Tibial nerve (tissue), 4 donors: ENCODE results near the gene HOXD9. TPM values are rescaled to one million over a fixed set of nuclear protein-coding genes. Genes with fewer than 3 reads are reported as not detected.

Experiments used
- DNase-seq, 2 donors: peaks; one replicate each; pipeline ENCODE4 v3.0.0-alpha.2; 2019; ENCODE audit warnings: low spot score in 2 of 2
- H3K27ac ChIP-seq, 4 donors: fragments of 200-600 bp; sonication (generic) in 3 of 4; one replicate each; pipeline ENCODE4 v1.5.1; 2017 to 2019; ENCODE audit warnings: mild to moderate bottlenecking in 1 of 4
- H3K27me3 ChIP-seq, 2 donors: fragments of 200-600 bp; sonication (generic) in 1 of 2; one replicate each; pipeline versions ENCODE4 v1.5.1 to v1.6.0; 2017 to 2019
- H3K36me3 ChIP-seq, 3 donors: fragments of 200-600 bp; sonication (generic); one replicate each; pipeline ENCODE4 v1.5.1; 2018 to 2019
- H3K4me1 ChIP-seq, 4 donors: fragments of 200-600 bp; sonication (generic) in 3 of 4; one replicate each; pipeline ENCODE4 v1.5.1; 2017 to 2019
- H3K4me3 ChIP-seq, 4 donors: fragments of 200-600 bp; sonication (generic) in 3 of 4; one replicate each; pipeline ENCODE4 v1.5.1; 2017 to 2019; ENCODE audit warnings: mild to moderate bottlenecking in 1 of 4, moderate library complexity in 1 of 4
- H3K9me3 ChIP-seq, 4 donors: fragments of 200-600 bp; sonication (generic) in 3 of 4; one replicate each; pipeline ENCODE4 v1.5.1; 2017 to 2019
- CTCF ChIP-seq, 5 experiments: fragments of 200-600 bp in 3 of 5; fragments of 450-650 bp in 2 of 5; sonication (generic) in 3 of 5; IDR thresholded peaks; one replicate each; pipeline ENCODE4 v1.5.1; 2016 to 2019; ENCODE audit warnings: antibody characterized with exemption in 5 of 5, mild to moderate bottlenecking in 3 of 5, moderate library complexity in 2 of 5
- EP300 ChIP-seq, 2 donors: sonication (generic); formaldehyde crosslinking; IDR thresholded peaks; one replicate each; pipeline ENCODE4 v1.6.1; 2017; ENCODE audit warnings: antibody characterized with exemption in 2 of 2, mild to moderate bottlenecking in 1 of 2
- POLR2A ChIP-seq, 2 donors: fragments of 450-650 bp; IDR thresholded peaks; one replicate each; pipeline ENCODE4 v1.6.1; 2017; ENCODE audit warnings: antibody characterized with exemption in 2 of 2, mild to moderate bottlenecking in 2 of 2, moderate library complexity in 2 of 2
- WGBS, 2 donors: methylation state at CpG; one replicate each; pipeline ENCODE4 v1.1.5; 2018; 5-methylcytosine and 5-hydroxymethylcytosine counted together
- total RNA-seq, 4 donors: library from RNA; depleted of rRNA; stranded (reverse); fragments of >200 nt; gene quantifications; one replicate each; pipeline ENCODE4 v1.1.0, GENCODE V29; 2016

HOXD9 gene
- total RNA-seq, 4 donors from 2014 or later: 1.9 to 9.4 (median 5.9) TPM

GRCh38 chr2:176155356-176156044, 33.0 kb downstream of the HOXD9 start:
- Histone ChIP-seq H3K4me1 (peaks cover 0 to 28% (median 9%) of the 10 kb centered on the region in 4 donors), H3K27me3 (peaks cover 1 to 92% of the 10 kb centered on the region in 2 donors), H3K36me3 (peaks cover 0 to 37% (median 0%) of the 10 kb centered on the region in 3 donors), H3K4me3 (no peak overlapping the region), H3K9me3 (no peaks in the 10 kb centered on the region), H3K27ac (no peak overlapping the region)
- DNase-seq: no peak
- TF ChIP-seq EP300 (IDR thresholded peaks at IDR 0.05) (no peak), CTCF (IDR thresholded peaks at IDR 0.05) (no peak), POLR2A (IDR thresholded peaks at IDR 0.05) (no peak)
- WGBS, 2 donors: 78 to 82% methylated on average over 6 of the region's 6 CpGs

GRCh38 chr2:176156301-176156806, 33.8 kb downstream of the HOXD9 start:
- no peak for DNase-seq
- H3K36me3 ChIP-seq: peaks cover 0 to 30% (median 0%) of the 10 kb centered on the region in 3 donors
- TF ChIP-seq EP300 (IDR thresholded peaks at IDR 0.05) (no peak), POLR2A (IDR thresholded peaks at IDR 0.05) (no peak), CTCF (IDR thresholded peaks at IDR 0.05) (no peak)
- H3K9me3 ChIP-seq: no peaks in the 10 kb centered on the region
- H3K27ac ChIP-seq: no peak overlapping the region
- H3K27me3 ChIP-seq: peaks cover 3 to 92% of the 10 kb centered on the region in 2 donors
- H3K4me1 ChIP-seq: peaks cover 0 to 34% (median 9%) of the 10 kb centered on the region in 4 donors
- 81 to 88% methylated on average over 8 of the region's 8 CpGs for WGBS, 2 donors
- no peak overlapping the region for H3K4me3 ChIP-seq

GRCh38 chr2:176156807-176157498, 34.4 kb downstream of the HOXD9 start, which contains the start of gene HOXD3:
TSS of gene HOXD3 (plus strand) at chr2:176157307. CDS start at chr2:176169115, 11,808 bp downstream.
- peaks cover 3 to 92% of the 10 kb centered on the region in 2 donors for H3K27me3 ChIP-seq
- H3K27ac ChIP-seq: no peak within 1 kb of the TSS
- peaks cover 0 to 38% (median 9%) of the 10 kb centered on the region in 4 donors for H3K4me1 ChIP-seq
- H3K4me3 ChIP-seq: peak within 1 kb of the TSS in 2 of 4 donors; percentile 16 to 21
- H3K9me3 ChIP-seq: no peaks in the 10 kb centered on the region
- DNase-seq: no peak
- TF ChIP-seq POLR2A (IDR thresholded peaks at IDR 0.05) (no peak), CTCF (IDR thresholded peaks at IDR 0.05) (no peak), EP300 (IDR thresholded peaks at IDR 0.05) (no peak)
- peaks cover 0 to 27% (median 0%) of the 10 kb centered on the region in 3 donors for H3K36me3 ChIP-seq
- 25 to 41% methylated on average over 48 of the region's 48 CpGs for WGBS, 2 donors

- DNase-seq: no peak
- H3K4me1 ChIP-seq: peaks cover 0 to 41% (median 9%) of the 10 kb centered on the region in 4 donors
- H3K36me3 ChIP-seq: peaks cover 0 to 22% (median 0%) of the 10 kb centered on the region in 3 donors
- H3K4me3 ChIP-seq: peak overlapping the region in 2 of 4 donors; percentile 16 to 21
- peaks cover 3 to 92% of the 10 kb centered on the region in 2 donors for H3K27me3 ChIP-seq
- H3K27ac ChIP-seq: no peak overlapping the region
- TF ChIP-seq POLR2A (IDR thresholded peaks at IDR 0.05) (no peak), EP300 (IDR thresholded peaks at IDR 0.05) (no peak), CTCF (IDR thresholded peaks at IDR 0.05) (no peak)
- 46 to 55% methylated on average over 43 of the region's 43 CpGs for WGBS, 2 donors
- H3K9me3 ChIP-seq: no peaks in the 10 kb centered on the region
Observed at GRCh38 chr2:176157499-176158185, 35.1 kb downstream of the HOXD9 start.
